Measurements from ENCODE around the gene POM121.
"Not testable (repeated sequence)": the region's sequence is repeated elsewhere in the genome, so short reads cannot be mapped to it uniquely, and the experiment has no call there.

The POM121 gene

GRCh38 chr7:72924733-72925545 is at the start of gene POM121:
POM121 (plus strand) TSS chr7:72925095; CDS start chr7:72925122, 27 bp downstream.
- peak; percentile 71 to 86 for DNase-seq

GRCh38 chr7:72879079-72879736 is 45.7 kb upstream of the POM121 start:
- peak; percentile 76 to 81 for DNase-seq

GRCh38 chr7:72879737-72880215 is 45.1 kb upstream of the POM121 start:
- not testable (repeated sequence) for DNase-seq

GRCh38 chr7:72891750-72892149 is 33.1 kb upstream of the POM121 start:
- not testable (repeated sequence) for DNase-seq

- DNase-seq = not testable (repeated sequence)
These were observed 20.2 kb upstream of the POM121 start for GRCh38 chr7:72904740-72905139.

- not testable (repeated sequence) for DNase-seq
These were observed 16.5 kb upstream of the POM121 start for GRCh38 chr7:72908422-72908821.

DNA sequence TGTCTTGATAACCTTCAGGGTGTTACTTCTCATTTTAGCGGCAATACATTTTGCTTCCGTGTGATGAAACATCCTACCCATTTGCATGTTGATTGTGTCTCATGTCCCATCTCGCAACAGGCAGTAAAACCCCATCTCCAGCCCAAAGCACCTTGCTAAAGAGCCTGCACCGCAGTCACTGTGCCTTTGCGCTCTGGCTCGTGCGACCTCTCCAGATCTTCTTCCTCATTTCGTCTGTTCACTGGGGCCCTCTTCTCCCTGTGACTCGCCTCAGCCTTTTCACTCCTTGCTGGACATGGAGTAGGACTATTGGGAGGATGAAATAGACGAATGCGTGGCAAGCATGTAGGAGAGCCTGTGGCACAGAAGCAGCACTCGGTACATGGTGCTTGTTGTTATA is 13.5 kb upstream of the POM121 start:
- not testable (repeated sequence) for DNase-seq

GRCh38 chr7:72913750-72914149 is 11.1 kb upstream of the POM121 start:
- not testable (repeated sequence) for DNase-seq

DNA sequence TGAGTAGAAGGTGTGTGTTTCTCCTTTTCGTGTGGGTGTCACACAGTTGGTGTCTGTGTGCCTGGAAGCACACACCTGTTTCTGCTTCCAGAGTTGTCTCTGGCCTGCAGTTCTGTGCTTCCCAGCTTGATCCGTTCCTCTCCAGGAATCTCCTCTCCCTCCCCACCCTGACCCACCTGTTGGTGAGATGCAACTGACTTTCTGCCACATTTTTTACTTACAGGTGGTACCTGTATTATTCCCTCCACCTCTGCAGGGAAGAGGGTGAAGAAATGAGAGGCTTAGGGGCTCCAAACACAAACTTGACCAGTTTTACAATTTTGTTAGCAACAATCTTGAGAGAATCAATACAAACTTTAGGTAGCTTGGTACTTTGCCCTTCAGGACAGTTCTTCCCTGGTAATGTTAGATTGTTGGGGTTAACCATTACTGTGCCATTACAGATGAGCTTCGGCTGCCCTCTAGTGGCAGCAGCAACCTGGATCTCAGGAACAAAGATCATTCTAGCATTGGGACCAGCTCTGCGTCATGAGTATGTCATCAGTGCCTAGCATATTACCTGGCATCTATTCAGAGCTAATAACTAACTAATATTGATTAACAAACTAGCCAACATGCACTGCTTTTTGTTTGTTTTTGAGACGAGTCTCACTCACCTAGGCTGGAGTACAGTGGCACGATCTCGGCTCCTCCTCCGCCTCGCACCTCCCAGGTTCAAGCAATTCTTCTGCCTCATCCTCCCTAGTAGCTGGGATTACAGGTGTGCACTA is 10.0 kb upstream of the POM121 start:
- peak in 1 of 2 experiments; percentile 26 for DNase-seq

- no peak for DNase-seq
These were observed 5.6 kb upstream of the POM121 start for GRCh38 chr7:72919256-72919775.

- DNase-seq = no peak
These were observed 536 bp upstream of the POM121 start for GRCh38 chr7:72924386-72924732.

GRCh38 chr7:72925546-72926120 is 738 bp downstream of the POM121 start:
- DNase-seq = no peak

- DNase-seq = not testable (repeated sequence)
These were observed 2.9 kb downstream of the POM121 start for GRCh38 chr7:72927791-72928190.

DNA sequence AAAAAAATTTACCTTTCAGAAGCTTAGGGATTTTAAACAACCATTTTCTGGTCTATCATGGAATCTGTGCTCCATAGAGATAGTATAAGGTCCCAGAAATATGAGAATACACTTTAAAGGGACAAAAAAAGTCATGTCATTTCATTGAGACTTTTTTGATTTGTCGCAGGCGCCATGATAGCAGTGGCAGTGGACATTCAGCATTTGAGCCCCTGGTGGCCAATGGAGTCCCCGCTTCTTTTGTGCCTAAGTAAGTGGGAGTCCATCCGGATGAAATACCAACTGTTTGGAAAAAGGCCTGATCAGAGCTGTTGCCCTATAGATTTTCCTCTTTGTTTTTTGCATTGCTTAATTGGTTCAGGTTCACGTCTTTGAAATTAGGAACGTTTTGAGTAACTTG is 3.3 kb downstream of the POM121 start:
- DNase-seq = not testable (repeated sequence)

DNA sequence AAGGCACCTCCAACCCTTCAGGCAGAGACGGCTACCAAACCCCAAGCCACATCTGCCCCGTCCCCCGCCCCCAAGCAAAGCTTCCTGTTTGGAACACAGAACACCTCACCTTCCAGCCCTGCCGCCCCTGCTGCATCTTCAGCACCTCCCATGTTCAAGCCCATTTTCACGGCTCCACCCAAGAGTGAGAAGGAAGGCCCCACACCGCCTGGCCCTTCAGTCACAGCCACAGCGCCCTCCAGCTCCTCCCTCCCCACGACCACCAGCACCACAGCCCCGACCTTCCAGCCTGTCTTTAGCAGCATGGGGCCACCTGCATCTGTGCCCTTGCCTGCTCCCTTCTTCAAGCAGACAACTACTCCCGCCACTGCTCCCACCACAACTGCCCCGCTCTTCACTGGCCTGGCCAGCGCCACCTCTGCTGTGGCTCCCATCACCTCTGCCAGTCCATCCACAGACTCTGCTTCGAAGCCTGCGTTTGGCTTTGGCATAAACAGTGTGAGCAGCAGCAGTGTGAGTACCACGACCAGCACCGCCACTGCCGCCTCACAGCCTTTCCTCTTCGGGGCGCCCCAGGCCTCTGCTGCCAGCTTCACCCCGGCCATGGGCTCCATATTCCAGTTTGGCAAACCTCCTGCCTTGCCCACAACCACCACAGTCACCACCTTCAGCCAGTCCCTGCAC is 17.3 kb downstream of the POM121 start:
- DNase-seq = not testable (repeated sequence)

DNA sequence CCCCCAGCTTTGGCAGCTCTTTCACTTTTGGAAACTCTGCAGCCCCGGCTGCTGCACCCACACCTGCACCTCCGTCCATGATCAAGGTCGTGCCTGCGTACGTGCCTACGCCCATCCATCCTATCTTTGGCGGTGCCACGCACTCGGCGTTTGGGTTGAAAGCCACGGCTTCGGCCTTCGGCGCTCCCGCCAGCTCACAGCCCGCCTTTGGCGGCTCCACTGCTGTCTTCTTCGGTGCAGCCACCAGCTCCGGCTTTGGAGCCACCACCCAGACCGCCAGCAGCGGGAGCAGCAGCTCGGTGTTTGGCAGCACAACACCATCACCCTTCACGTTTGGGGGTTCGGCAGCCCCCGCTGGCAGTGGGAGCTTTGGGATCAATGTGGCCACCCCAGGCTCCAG is 18.1 kb downstream of the POM121 start:
- DNase-seq = not testable (repeated sequence)

- not testable (repeated sequence) for DNase-seq
These were observed 20.0 kb downstream of the POM121 start for GRCh38 chr7:72944937-72945336.

DNA sequence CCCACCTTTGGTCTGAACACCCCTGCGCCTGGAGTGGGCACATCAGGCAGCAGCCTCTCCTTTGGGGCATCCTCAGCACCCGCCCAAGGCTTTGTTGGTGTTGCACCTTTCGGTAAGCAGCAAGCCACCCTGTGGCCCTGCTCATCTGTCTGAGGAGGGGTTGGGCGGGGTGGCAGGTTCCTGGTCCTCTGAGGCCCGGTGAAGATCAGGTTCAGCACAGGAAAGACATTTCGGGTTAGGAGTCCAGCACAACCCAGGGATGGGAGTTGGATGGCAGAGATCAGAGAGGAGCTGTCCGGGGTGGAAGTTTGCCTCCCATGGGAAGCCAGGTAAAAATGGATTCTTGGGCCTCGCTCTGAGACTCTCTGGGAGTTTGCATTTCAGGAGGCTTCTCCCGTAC is 20.7 kb downstream of the POM121 start:
- DNase-seq = not testable (repeated sequence)

- DNase-seq = not testable (repeated sequence)
These were observed 21.3 kb downstream of the POM121 start for GRCh38 chr7:72946130-72946745.

GRCh38 chr7:72948714-72949113 is 23.8 kb downstream of the POM121 start:
- not testable (repeated sequence) for DNase-seq

GRCh38 chr7:72949276-72949675 is 24.4 kb downstream of the POM121 start:
- not testable (repeated sequence) for DNase-seq
